Vagina (tissue), 2 donors: ENCODE measurements around the gene SLC6A8. TPM values are rescaled to one million over a fixed set of nuclear protein-coding genes. Genes with fewer than 3 reads are reported as not detected.
"Not testable (repeated sequence)": the region's sequence is repeated elsewhere in the genome, so short reads cannot be mapped to it uniquely, and the experiment has no call there.

Experiments
- DNase-seq, 2 donors: peaks; one replicate each; pipeline ENCODE4 v3.0.0-alpha.2; 2017; ENCODE audit errors: extremely low spot score in 2 of 2
- H3K27ac ChIP-seq: fragments of 200-600 bp; sonication (generic); one replicate; pipeline ENCODE4 v1.5.1; 2019
- H3K27me3 ChIP-seq: fragments of 200-600 bp; sonication (generic); one replicate; pipeline ENCODE4 v1.5.1; 2019
- H3K36me3 ChIP-seq, 2 donors: fragments of 200-600 bp; sonication (generic); one replicate each; pipeline ENCODE4 v1.5.1; 2017 to 2019
- H3K4me1 ChIP-seq: fragments of 200-600 bp; sonication (generic); one replicate; pipeline ENCODE4 v1.5.1; 2019
- H3K4me3 ChIP-seq, 2 donors: fragments of 200-600 bp; sonication (generic); 1 replicate in 1 of 2; 2 replicates in 1 of 2; pipeline ENCODE4 v1.5.1; 2016 to 2019
- H3K9me3 ChIP-seq: fragments of 200-600 bp; sonication (generic); one replicate; pipeline ENCODE4 v1.5.1; 2019
- CTCF ChIP-seq, 3 experiments: fragments of 450-650 bp in 2 of 3; fragments of 200-600 bp in 1 of 3; sonication (generic) in 1 of 3; IDR thresholded peaks; one replicate each; pipeline ENCODE4 v1.5.1; 2017 to 2019; ENCODE audit warnings: antibody characterized with exemption in 3 of 3, mild to moderate bottlenecking in 2 of 3, moderate library complexity in 2 of 3
- POLR2A ChIP-seq, 2 donors: fragments of 450-650 bp; IDR thresholded peaks; one replicate each; pipeline ENCODE4 v1.6.1; 2017; ENCODE audit warnings: antibody characterized with exemption in 2 of 2, mild to moderate bottlenecking in 2 of 2, moderate library complexity in 2 of 2
- POLR2AphosphoS5 ChIP-seq, 2 donors: sonication (generic); formaldehyde crosslinking; IDR thresholded peaks; one replicate each; pipeline ENCODE4 v1.9.0; 2017; ENCODE audit warnings: antibody characterized with exemption in 2 of 2, mild to moderate bottlenecking in 2 of 2, low read depth in 1 of 2; ENCODE audit not compliant: insufficient read depth in 1 of 2
- intact Hi-C: fragments of 100-400 bp; cut with DNase I; formaldehyde crosslinking; loops from one replicate; pipeline ENCODE4 v1.15.1; 2023
- total RNA-seq: library from RNA; depleted of rRNA; stranded (reverse); fragments of >200 nt; gene quantifications from one replicate; pipeline ENCODE4 v1.2.3, GENCODE V29; 2016

SLC6A8 gene
- total RNA-seq, 1 donor from 2014 or later: 29.2 TPM

DNA sequence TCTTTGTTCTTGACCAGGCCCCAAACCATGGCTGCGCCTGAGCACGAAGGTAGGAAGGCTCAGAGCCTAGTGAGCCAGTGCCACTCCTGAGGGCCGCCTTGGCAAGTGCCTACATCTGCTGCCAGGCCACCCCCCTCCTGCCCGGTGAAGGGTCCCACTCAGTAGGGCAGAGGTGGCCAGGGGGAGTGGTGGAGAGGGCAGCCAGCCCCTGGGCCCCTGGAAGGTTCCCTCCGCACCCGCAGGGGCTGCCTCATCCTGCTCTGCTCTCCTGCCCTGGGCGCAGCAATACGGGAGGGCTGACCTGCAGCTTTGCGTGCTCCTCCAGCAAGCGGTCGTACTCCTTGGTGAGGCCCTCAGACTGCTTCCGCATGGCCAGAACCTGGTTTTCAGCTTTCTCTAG, 14.0 kb downstream of the SLC6A8 start:
- intact Hi-C loops: no loop called here
- H3K4me3 ChIP-seq: no peak overlapping the region
- H3K36me3 ChIP-seq: peaks cover 0 to 3% of the 10 kb centered on the region in 2 donors
- no peak for TF ChIP-seq CTCF (IDR thresholded peaks at IDR 0.05)
- DNase-seq: no peak
- no peak overlapping the region for H3K27ac ChIP-seq
- no peaks in the 10 kb centered on the region for H3K4me1 ChIP-seq
- H3K9me3 ChIP-seq: no peaks in the 10 kb centered on the region
- H3K27me3 ChIP-seq: no peaks in the 10 kb centered on the region

DNA sequence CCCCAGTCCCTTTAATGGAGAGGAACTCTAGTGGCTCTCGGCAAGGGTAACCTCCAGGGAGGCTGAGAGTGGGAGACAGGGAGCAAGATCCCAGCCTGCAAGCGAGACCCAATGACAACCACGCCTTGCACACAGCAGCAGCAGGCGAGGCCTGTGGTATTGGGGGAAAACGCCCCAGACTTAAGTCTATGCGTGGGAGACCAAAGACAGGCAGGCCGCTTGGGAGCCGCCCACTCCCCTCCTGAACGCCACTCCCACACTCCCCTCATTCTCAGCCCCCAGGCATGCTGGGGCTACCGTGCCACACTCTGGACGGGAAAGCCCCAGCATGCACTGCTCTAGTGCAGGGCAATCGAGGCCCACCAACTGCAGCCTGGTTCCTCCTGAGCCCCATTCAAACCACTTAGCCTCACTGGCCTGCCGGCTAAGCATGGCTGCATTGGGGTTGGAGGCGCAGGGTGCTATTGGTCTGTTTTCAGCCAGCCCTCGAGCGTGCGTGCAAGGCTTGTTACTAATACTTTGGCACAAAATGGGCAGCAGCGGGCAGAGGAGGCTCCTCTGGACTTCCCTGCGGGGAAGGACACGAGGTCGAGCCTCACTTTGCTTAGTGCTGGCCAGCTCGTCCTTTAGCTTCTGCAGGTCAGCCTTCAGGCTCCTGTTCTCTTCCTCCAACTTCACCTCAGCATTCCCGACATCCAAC, 14.8 kb downstream of the SLC6A8 start:
- Histone ChIP-seq H3K4me1 (no peaks in the 10 kb centered on the region), H3K36me3 (peaks cover 0 to 3% of the 10 kb centered on the region in 2 donors), H3K4me3 (no peak overlapping the region), H3K9me3 (no peaks in the 10 kb centered on the region), H3K27me3 (no peaks in the 10 kb centered on the region), H3K27ac (no peak overlapping the region)
- no peak for DNase-seq
- intact Hi-C loops: no loop called here
- TF ChIP-seq CTCF (IDR thresholded peaks at IDR 0.05): no peak
- TF ChIP-seq POLR2AphosphoS5 (IDR thresholded peaks at IDR 0.05; ENCODE audit: insufficient read depth in 1 of 2, low read depth in 1 of 2): no peak
- TF ChIP-seq POLR2A (IDR thresholded peaks at IDR 0.05): no peak

GRCh38 chrX:153703036-153703370, 15.3 kb downstream of the SLC6A8 start:
- intact Hi-C loops: no loop called here
- no peak overlapping the region for H3K27ac ChIP-seq
- TF ChIP-seq POLR2A (IDR thresholded peaks at IDR 0.05) (no peak), CTCF (IDR thresholded peaks at IDR 0.05) (no peak), POLR2AphosphoS5 (IDR thresholded peaks at IDR 0.05; ENCODE audit: insufficient read depth in 1 of 2, low read depth in 1 of 2) (no peak)
- no peaks in the 10 kb centered on the region for H3K4me1 ChIP-seq
- no peak for DNase-seq
- H3K36me3 ChIP-seq: peaks cover 0 to 3% of the 10 kb centered on the region in 2 donors
- H3K9me3 ChIP-seq: no peaks in the 10 kb centered on the region
- no peaks in the 10 kb centered on the region for H3K27me3 ChIP-seq
- H3K4me3 ChIP-seq: no peak overlapping the region

DNA sequence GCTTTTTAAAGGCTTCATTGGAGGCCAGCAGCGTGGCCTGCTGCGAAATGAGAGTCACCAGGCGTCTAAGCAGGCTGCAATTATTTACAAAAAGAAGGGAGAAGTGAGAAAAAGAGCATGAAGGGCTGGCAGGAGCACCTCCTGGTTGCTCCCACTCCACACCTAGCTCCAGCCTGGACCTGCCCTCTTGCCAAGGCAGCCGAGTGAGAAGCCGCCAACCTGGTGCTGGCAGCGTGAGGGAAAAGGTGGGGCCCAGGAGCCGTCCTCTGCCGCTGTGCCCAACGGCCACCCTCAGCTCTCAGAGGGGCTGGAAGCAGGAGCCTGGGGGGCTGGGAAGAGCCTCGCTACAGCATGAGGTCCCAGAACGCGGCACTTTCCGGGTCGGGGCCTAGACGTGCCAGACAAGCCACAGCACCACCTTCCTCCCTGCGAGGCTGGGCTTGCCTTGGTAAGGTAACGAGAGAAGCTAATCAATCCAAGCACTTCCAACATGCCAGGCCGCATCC, 16.3 kb downstream of the SLC6A8 start:
- no peak for TF ChIP-seq CTCF (IDR thresholded peaks at IDR 0.05)
- TF ChIP-seq POLR2A (IDR thresholded peaks at IDR 0.05): no peak
- no peak for TF ChIP-seq POLR2AphosphoS5 (IDR thresholded peaks at IDR 0.05; ENCODE audit: insufficient read depth in 1 of 2, low read depth in 1 of 2)
- no peak overlapping the region for H3K4me3 ChIP-seq
- no peaks in the 10 kb centered on the region for H3K4me1 ChIP-seq
- peaks cover 0 to 3% of the 10 kb centered on the region in 2 donors for H3K36me3 ChIP-seq
- no peaks in the 10 kb centered on the region for H3K9me3 ChIP-seq
- intact Hi-C loops: no loop called here
- H3K27ac ChIP-seq: no peak overlapping the region
- no peak for DNase-seq
- H3K27me3 ChIP-seq: no peaks in the 10 kb centered on the region

DNA sequence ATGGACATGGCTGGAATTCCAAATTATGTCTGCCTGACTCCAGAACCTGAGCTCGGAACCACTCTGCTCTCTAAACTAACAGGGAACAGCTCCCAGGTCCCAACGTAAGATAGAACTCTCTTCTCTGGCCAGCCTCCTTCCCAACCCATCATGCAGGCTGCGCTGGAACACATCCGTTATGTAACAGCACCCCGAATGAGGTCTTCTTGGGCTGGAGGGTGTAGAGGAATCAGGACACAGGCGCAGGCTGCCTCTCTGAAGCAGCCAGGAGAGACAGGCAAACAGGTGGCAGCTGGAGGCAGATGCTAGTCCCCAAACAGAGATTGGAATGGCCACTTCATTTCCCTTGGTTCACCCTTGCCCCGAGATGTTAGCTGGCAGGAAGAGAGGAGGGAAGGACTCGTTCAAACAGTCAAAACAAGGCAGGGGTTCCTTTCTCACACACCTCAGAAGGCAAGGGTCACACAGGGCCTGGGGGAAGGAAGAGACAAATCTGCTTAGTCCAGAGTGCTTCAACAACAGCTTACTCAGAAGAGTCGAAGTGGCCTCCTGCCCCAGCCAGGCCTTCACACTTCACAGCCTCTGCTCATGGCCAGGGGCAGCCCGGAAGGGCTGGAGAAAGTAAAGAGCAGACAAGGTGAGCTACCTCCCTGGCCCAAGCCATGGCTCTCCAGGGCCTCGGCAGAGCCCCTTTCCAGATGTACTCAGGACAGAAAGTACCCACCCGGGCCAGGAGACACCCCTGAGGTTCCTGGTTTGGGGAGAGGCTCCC, 17.1 kb downstream of the SLC6A8 start:
- H3K27me3 ChIP-seq, H3K4me1 ChIP-seq, H3K9me3 ChIP-seq, H3K36me3 ChIP-seq, intact Hi-C loops, DNase-seq, H3K4me3 ChIP-seq, H3K27ac ChIP-seq: not testable (repeated sequence)

DNA sequence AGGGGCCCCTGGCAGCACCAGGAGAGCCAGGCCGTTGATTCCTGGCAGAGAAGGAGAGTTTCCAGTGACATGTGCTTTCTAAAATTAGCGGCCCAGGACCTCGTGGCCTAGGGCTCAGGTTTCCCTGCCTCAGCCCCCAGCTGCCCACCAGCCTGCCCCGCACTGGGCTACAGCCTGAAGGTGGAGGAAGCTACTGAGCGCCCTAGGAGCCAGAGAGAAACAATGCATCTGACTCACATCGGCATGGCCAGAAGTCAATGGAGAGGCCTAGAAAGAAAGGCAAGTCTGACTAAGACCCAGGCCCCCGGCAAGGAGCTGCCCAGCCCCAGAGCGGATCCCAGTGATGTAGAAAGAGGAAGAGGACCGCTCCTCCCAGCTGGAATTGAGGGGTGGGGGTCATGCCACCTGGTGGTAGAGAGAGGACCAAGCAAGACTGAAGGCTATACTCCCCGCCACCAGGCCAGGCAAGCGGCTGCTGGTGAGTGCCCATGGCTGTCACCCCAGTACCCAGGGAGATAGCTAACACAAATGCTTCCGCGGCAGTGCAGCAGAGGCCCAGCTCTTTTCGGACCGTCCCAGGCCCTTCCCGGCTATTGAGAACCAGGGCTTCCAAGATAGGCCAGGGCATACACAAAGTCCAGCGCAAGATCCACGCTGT, 17.8 kb downstream of the SLC6A8 start:
- H3K27ac ChIP-seq, H3K36me3 ChIP-seq, H3K27me3 ChIP-seq, H3K4me1 ChIP-seq, DNase-seq, H3K4me3 ChIP-seq, H3K9me3 ChIP-seq, intact Hi-C loops: not testable (repeated sequence)
